HG03442 (cell line): ENCODE measurements around the gene PTPRT.

Experiments
- ATAC-seq: cut with Tn5 transposase; IDR thresholded peaks from one replicate; pipeline ENCODE4 v1.9.1; 2021; ENCODE audit warnings: mild to moderate bottlenecking, moderate library complexity; ENCODE audit not compliant: unreplicated experiment

PTPRT gene

GRCh38 chr20:42576167-42576566, 613.5 kb downstream of the PTPRT start:
- ATAC-seq = no peak

GRCh38 chr20:42572320-42573016, 617.2 kb downstream of the PTPRT start:
- ATAC-seq = no peak

GRCh38 chr20:42567409-42567808, 622.3 kb downstream of the PTPRT start:
- ATAC-seq = no peak

DNA sequence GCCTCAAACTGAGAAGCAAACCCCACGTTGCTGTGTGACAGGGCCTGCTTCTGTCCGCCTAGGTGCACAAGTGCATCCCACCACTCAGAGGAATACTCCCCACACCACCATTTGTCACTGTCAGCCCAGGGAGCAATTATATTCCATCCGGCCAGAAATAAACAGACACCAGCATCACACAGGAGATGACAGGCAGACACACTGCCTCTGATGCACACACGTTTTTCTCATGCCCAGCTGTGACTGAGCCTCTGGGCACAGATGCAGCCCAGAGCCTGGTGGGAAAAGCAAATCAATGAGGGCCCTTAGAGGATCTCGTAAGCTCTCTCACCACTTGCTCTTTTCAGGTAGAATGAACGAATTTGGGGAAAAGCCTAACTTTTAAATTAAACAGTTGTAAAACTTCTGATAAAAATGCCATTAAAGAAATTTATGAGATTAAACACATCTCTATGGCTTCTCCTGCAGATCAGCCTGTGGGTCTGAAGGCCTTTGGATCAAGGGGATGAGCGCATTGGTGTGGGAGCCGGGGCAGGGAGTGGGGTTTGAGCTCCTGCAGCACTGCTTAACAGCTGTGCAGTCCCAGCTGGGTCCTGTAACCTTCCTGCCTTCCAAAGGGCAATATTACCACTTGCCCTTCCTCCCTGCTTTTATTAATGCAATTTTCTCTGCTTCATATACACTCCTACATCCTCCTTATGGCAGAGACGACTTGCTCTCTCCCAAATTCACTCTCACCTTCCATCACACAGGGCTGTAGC, 624.3 kb downstream of the PTPRT start:
- ATAC-seq = no peak

DNA sequence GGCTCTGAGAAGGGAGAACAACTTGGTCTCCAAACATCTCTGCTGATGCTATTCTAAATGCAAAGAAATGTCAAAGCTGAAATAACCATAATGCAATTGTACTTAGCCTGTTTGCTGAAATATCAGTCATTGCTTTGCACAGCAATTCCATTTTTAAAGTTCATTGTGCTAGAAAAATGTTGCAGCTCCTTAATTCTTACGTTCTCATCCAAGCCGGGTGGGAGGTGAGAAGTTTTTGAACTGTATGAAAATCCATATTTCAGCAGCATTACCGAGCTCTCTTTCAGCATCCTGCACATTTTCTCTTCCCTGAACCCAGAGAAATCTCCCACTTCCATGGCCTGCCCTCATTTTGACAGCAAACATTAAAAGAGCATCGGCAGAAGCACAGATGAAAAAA, 630.0 kb downstream of the PTPRT start:
- ATAC-seq = no peak

- ATAC-seq = no peak
These were observed 633.1 kb downstream of the PTPRT start for GRCh38 chr20:42556575-42556974.

GRCh38 chr20:42553374-42553773, 636.3 kb downstream of the PTPRT start:
- no peak for ATAC-seq

DNA sequence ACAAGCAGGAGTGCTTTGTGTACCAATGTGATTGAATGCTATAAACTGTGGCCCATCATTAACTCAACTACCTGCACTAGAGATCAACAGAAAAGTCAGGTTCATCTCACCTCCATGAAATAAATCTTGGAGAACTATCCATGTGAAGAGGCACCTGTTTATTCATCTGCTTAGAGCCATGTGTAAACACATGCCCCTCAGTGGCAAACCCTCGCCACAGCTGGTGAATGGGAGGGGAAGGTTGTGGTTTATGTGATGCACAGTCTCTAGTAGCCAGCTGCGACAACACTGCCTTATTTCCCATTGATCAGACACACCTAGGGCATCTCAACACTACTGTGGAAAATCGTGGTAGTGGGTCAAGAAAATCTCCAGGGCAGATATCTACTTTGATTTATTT, 640.2 kb downstream of the PTPRT start:
- ATAC-seq = no peak

GRCh38 chr20:42544926-42545325, 644.8 kb downstream of the PTPRT start:
- no peak for ATAC-seq

DNA sequence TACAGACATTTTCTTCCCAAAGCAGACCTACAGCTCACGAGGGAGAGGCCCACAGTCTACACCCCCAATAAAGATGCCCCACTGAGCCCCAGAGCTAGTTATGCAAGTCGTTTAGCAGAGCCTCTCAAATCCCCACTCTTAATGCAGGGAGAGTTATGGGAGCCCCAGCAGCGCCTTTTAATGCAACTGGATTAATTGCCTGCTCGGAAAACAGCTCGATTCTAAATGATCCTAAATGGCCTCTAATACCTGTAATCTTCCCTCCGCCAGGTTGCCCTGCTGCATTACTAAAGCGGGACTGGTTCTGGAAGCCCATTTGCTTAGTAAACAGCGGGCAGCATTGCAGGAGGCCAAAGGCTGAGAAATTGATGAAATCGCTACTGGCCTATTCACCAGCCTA, 656.9 kb downstream of the PTPRT start:
- no peak for ATAC-seq

DNA sequence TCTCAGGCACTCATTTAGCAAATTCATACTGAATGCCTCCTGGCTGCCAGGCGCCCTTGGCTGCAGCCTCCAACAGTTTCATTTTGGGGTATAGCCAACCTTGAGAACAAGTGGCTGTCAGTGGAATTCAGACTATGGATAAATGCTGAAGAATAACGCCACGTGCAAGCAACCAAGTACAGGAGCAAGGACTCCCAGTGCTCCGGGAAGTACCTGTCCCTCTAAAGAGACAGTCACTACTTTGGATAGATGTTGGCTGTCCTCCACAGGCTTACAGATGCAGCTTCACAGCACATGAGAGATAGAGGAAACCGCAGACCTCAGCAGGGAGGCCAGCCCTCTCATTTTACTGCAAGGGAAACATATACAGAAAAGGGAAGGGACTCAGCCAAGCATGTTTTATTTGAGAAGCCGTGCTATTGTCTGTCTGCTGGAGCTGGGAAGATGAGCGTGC, 658.2 kb downstream of the PTPRT start:
- ATAC-seq = no peak

DNA sequence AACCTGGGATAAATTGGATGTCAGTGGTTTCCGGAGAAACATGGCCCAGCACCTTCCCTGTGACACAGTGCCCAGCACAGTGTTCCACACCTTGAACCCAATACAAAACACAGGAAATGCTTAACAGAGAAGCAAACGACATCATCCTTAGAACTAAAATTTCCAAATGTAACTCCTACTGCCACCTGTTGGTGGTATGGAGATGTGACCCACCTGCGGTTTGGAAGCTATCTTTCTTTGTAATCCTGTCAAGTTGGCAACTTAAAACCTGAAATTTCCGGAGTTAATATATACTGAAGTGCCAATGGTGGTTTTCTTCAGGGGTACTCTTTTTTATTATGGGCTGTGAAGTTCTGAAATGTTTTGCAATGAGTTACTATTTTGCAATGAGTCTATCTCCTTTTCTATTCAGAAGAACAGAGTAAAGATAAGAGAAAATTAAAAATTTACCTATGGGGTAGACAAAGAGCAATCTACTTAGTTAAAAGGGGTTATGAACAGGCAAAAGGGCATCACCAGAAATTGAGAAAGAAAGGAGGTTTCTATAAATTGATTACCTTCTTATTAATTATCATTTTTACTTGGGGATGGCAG, 658.8 kb downstream of the PTPRT start:
- no peak for ATAC-seq

DNA sequence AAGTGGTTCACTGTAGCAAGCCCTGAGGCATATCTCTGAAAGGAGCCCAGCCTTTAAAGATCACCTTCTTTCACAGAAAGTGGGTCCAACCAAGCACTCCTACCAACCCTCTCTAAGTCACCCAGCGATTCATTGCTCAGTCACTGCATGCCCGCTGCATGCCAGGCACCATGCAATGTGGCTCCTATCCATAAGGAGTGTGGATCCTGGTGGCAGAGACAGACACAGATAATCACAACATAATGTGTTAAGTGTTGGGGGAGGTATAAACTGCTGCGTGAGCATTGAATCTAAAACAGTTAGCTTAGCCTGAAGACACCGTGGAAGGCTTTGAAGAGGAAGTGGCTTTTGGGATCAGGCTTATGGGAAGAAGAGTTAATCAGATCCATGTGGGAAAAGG, 659.5 kb downstream of the PTPRT start:
- no peak for ATAC-seq

GRCh38 chr20:42524058-42524457, 665.6 kb downstream of the PTPRT start:
- ATAC-seq = no peak

GRCh38 chr20:42516692-42517091, 673.0 kb downstream of the PTPRT start:
- ATAC-seq = no peak

DNA sequence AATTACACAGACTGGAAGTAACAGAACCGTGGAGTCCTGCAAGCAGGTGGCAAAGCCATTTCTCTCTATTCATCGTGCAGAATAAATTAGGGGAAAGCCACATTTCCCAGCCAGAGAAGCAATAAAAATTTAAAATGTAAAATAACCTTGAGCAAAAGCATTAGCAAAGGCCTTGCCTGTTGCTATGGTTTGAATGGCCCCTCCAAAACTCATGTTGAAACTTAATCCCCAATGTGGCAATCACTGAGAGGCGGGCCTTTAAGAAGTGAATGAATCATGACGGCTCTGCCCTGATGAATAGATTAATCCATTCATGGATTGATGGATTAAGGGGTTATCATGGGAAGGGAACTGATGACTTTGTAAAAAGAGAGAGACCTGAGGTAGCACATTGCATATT, 679.0 kb downstream of the PTPRT start:
- no peak for ATAC-seq

- ATAC-seq = no peak
These were observed 681.8 kb downstream of the PTPRT start for GRCh38 chr20:42507874-42508273.

DNA sequence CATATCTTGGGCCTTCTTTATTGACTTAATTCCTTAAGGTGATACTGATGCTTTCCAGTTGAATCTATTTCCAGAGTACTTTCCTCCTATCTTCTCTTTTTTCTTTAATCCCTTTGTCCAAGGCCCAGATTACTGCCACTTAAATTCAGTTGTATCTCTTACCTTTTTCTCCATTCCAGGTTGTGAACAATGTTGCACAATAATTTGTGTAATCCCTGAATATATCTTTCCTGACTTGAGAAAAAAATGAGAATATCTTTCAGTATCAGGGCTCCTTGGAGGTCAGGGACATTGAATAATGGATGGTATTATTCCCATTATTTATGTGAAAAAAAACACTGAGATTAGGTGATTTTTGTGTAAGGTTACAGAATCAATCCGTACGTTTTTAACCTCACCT, 683.3 kb downstream of the PTPRT start:
- no peak for ATAC-seq

DNA sequence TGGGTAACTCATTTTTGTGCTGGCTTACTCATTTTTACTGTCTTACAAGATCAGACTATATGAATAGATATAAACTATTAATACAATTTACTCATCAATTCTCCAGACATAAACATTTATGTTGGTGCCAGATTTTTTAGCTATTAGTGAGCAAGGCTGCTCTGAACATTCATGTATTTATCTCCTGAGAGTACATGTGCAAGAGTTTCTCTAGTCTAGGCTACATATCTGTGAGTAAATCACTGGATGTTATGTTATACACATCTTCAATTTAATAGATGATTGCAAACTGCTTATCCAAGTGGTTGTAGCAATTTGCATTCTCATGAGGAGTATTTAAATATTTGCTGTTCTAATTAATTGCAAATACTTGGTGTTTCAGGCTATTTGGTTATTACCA, 687.1 kb downstream of the PTPRT start:
- ATAC-seq = no peak

DNA sequence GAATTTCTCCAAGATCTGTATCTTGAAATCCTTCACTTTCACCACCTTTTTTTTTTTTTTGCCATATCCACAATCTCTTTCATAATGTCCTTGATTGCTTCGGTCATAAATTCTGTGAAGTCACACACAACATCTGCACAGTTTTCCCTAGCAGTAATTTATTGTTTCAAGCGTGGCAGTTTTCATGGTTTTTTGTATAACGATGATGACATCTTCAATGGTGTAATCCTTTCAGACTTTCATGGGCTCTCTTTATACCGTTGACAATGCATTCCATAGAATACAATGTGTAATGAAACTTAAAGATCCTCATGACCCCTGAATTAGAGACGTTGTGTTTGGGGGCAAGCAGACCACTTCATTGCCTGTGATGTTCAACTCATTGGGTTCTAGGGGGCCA, 693.1 kb downstream of the PTPRT start:
- no peak for ATAC-seq

GRCh38 chr20:42494290-42494689, 695.4 kb downstream of the PTPRT start:
- ATAC-seq = no peak

- ATAC-seq = no peak
These were observed 696.7 kb downstream of the PTPRT start for GRCh38 chr20:42493001-42493400.
